C4-2B (cell line): ENCODE results near the gene GIPC1.

Experiments used
- ZFX ChIP-seq: fragments of 450-650 bp; IDR thresholded peaks from 2 replicates; pipeline ENCODE4 v1.6.1; 2017
- TF ChIP-seq, protein P1 (sequence below): fragments of 450-650 bp; conservative IDR thresholded peaks from 2 replicates; pipeline ENCODE4 v1.5.1; 2017; ENCODE audit warnings: mild to moderate bottlenecking

DNA sequence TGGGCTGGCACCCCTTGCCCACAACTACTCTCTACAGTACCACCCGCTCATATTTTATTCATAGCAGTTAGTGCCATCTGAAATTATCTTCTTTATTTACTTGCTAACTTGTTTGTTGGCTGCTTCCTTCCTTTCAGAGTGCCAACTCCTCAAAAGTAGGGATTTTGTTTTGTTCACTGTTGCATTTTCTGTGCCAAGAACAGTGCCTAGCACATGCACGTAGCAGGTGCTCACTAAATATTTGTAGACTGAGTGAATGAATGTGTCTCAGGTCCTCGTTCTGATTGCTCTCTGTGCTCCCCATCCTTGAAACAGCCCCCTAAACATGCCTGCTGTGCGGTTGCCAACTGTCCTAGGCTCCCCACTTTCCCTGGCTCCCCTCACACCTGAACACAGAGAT is 1.5 kb downstream of the GIPC1 start:
- TF ChIP-seq, protein P1, sequence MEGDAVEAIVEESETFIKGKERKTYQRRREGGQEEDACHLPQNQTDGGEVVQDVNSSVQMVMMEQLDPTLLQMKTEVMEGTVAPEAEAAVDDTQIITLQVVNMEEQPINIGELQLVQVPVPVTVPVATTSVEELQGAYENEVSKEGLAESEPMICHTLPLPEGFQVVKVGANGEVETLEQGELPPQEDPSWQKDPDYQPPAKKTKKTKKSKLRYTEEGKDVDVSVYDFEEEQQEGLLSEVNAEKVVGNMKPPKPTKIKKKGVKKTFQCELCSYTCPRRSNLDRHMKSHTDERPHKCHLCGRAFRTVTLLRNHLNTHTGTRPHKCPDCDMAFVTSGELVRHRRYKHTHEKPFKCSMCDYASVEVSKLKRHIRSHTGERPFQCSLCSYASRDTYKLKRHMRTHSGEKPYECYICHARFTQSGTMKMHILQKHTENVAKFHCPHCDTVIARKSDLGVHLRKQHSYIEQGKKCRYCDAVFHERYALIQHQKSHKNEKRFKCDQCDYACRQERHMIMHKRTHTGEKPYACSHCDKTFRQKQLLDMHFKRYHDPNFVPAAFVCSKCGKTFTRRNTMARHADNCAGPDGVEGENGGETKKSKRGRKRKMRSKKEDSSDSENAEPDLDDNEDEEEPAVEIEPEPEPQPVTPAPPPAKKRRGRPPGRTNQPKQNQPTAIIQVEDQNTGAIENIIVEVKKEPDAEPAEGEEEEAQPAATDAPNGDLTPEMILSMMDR = no peak
- TF ChIP-seq ZFX = no peak
